ENCODE measurements around the gene ZC3H6.
"Not testable (repeated sequence)": the region's sequence is repeated elsewhere in the genome, so short reads cannot be mapped to it uniquely, and the experiment has no call there.

ZC3H6 gene

GRCh38 chr2:112276954-112277353 lies 1.6 kb downstream of the ZC3H6 start:
- no peak for DNase-seq

GRCh38 chr2:112277596-112278220 lies 2.3 kb downstream of the ZC3H6 start:
- peak in 1 of 2 donors; percentile 18 for DNase-seq

- not testable (repeated sequence) for DNase-seq
Observed at GRCh38 chr2:112282066-112282465, 6.7 kb downstream of the ZC3H6 start.

GRCh38 chr2:112283535-112283934 lies 8.1 kb downstream of the ZC3H6 start:
- not testable (repeated sequence) for DNase-seq

- DNase-seq: no peak
Observed at GRCh38 chr2:112290088-112290487, 14.7 kb downstream of the ZC3H6 start.

- no peak for DNase-seq
Observed at GRCh38 chr2:112290648-112291047, 15.3 kb downstream of the ZC3H6 start.

GRCh38 chr2:112293636-112294401 lies 18.4 kb downstream of the ZC3H6 start:
- no peak for DNase-seq

GRCh38 chr2:112295407-112296078 lies 20.1 kb downstream of the ZC3H6 start:
- no peak for DNase-seq

GRCh38 chr2:112296407-112296806 lies 21.0 kb downstream of the ZC3H6 start:
- DNase-seq: no peak

- no peak for DNase-seq
Observed at GRCh38 chr2:112301171-112301584, 25.8 kb downstream of the ZC3H6 start.

GRCh38 chr2:112301973-112302372 lies 26.6 kb downstream of the ZC3H6 start:
- no peak for DNase-seq

GRCh38 chr2:112304298-112304941 lies 29.0 kb downstream of the ZC3H6 start:
- no peak for DNase-seq

GRCh38 chr2:112305132-112305531 lies 29.7 kb downstream of the ZC3H6 start:
- no peak for DNase-seq

GRCh38 chr2:112310906-112311305 lies 35.5 kb downstream of the ZC3H6 start:
- no peak for DNase-seq

- DNase-seq: no peak
Observed at GRCh38 chr2:112311932-112312331, 36.5 kb downstream of the ZC3H6 start.

- DNase-seq: no peak
Observed at GRCh38 chr2:112312821-112313220, 37.4 kb downstream of the ZC3H6 start.

- no peak for DNase-seq
Observed at GRCh38 chr2:112314856-112315255, 39.5 kb downstream of the ZC3H6 start.

GRCh38 chr2:112317303-112318158 lies 42.1 kb downstream of the ZC3H6 start:
- no peak for DNase-seq

GRCh38 chr2:112318515-112318914 lies 43.1 kb downstream of the ZC3H6 start:
- DNase-seq: no peak

- no peak for DNase-seq
Observed at GRCh38 chr2:112321375-112322320, 46.3 kb downstream of the ZC3H6 start.

- DNase-seq: no peak
Observed at GRCh38 chr2:112322919-112323318, 47.5 kb downstream of the ZC3H6 start.

Measured in CD4-positive, alpha-beta T cell treated with Interleukin-4 for 1 hour (primary cell).